MCF 10A (cell line): ENCODE data around the gene IL34. TPM values are rescaled to one million over a fixed set of nuclear protein-coding genes. Genes with fewer than 3 reads are reported as not detected.
"Not testable (repeated sequence)": the region's sequence is repeated elsewhere in the genome, so short reads cannot be mapped to it uniquely, and the experiment has no call there.

Source experiments
- BruUV-seq: library from RNA; stranded (reverse); fragments of 400-500 nt; replicated peaks from 2 replicates; lab custom pipeline; 2021; lab: Mats Ljungman, UMichigan
- CTCF ChIA-PET: fragments of 300-600 bp; sonication (Branson Sonifier 250); formaldehyde crosslinking; extraction: SDS; loops from one replicate; lab custom pipeline; 2021; ENCODE audit warnings: antibody characterized with exemption, inconsistent platforms; lab: Yijun Ruan, JAX
- POLR2A ChIA-PET: fragments of 300-600, 350-650 bp; sonication (Branson Sonifier 250); formaldehyde crosslinking; extraction: SDS; loops from one replicate; lab custom pipeline; 2020; ENCODE audit warnings: antibody characterized with exemption, inconsistent platforms; lab: Yijun Ruan, JAX
- DNase-seq: peaks from one replicate; pipeline ENCODE4 v3.0.0-alpha.2; 2018; ENCODE audit not compliant: unreplicated experiment
- H3K27ac Mint-ChIP-seq: one replicate; pipeline ENCODE4 v1.8.0; 2022; ENCODE audit warnings: mild to moderate bottlenecking, low read depth, mixed read lengths; ENCODE audit not compliant: unreplicated experiment
- H3K27me3 Mint-ChIP-seq: one replicate; pipeline ENCODE4 v1.8.0; 2022; ENCODE audit warnings: mixed read lengths; ENCODE audit not compliant: insufficient read depth, unreplicated experiment
- H3K36me3 Mint-ChIP-seq: one replicate; pipeline ENCODE4 v1.8.0; 2022; ENCODE audit warnings: mild to moderate bottlenecking, moderate library complexity, mixed read lengths; ENCODE audit not compliant: insufficient read depth, unreplicated experiment
- H3K4me1 Mint-ChIP-seq: one replicate; pipeline ENCODE4 v1.8.0; 2022; ENCODE audit warnings: mixed read lengths; ENCODE audit not compliant: insufficient read depth, unreplicated experiment
- H3K4me3 Mint-ChIP-seq: one replicate; pipeline ENCODE4 v1.8.0; 2022; ENCODE audit warnings: mild to moderate bottlenecking, moderate library complexity, mixed read lengths; ENCODE audit not compliant: unreplicated experiment
- H3K9me3 Mint-ChIP-seq: one replicate; pipeline ENCODE4 v1.8.0; 2022; ENCODE audit warnings: mixed read lengths; ENCODE audit not compliant: unreplicated experiment
- CTCF ChIP-seq: fragments of 200-600 bp; IDR thresholded peaks from one replicate; pipeline ENCODE4 v1.8.0; 2022; ENCODE audit warnings: antibody characterized with exemption, mild to moderate bottlenecking; ENCODE audit not compliant: unreplicated experiment
- intact Hi-C: fragments of 100-400 bp; cut with micrococcal nuclease; formaldehyde crosslinking; loops from 2 replicates; pipeline ENCODE4 v1.14.1; 2022
- total RNA-seq: library from RNA; stranded (reverse); gene quantifications from 2 replicates; pipeline ENCODE4 v1.2.3, GENCODE V29; 2022

Gene IL34
- total RNA-seq, 1 experiment from 2014 or later = not detected

GRCh38 chr16:70627696-70628095 is 18.7 kb upstream of the IL34 start:
- CTCF ChIA-PET = interaction anchor here (0.6 to 1.3 kb wide), 4 partner anchors 13 to 173 kb away, joined by 3 to 7 read pairs (median 3); no protein-coding TSS in a partner anchor
- H3K9me3 Mint-ChIP-seq = peaks cover 7% of the 10 kb centered on the region

GRCh38 chr16:70630960-70631745 is 15.2 kb upstream of the IL34 start:
- H3K36me3 Mint-ChIP-seq = peaks cover 7% of the 10 kb centered on the region
- peaks cover under 1% of the 10 kb centered on the region for H3K27me3 Mint-ChIP-seq
- H3K4me1 Mint-ChIP-seq = no peaks in the 10 kb centered on the region
- ChIA-PET POLR2A (interaction anchor here (0.7 kb wide), 1 partner anchor 41 kb away, joined by 3 read pairs; no protein-coding TSS in a partner anchor), CTCF (interaction anchor here (0.7 to 1.0 kb wide), 3 partner anchors 13 to 24 kb away, joined by 4 to 5 read pairs (median 4); no protein-coding TSS in a partner anchor)
- TF ChIP-seq CTCF = no peak
- no peak overlapping the region for H3K4me3 Mint-ChIP-seq
- H3K9me3 Mint-ChIP-seq = peaks cover 7% of the 10 kb centered on the region
- H3K27ac Mint-ChIP-seq = no peak overlapping the region
- intact Hi-C loops = no loop called here
- DNase-seq = no peak
- no TSS peak for BruUV-seq

More at GRCh38 chr16:70627696-70628095, 18.7 kb upstream of the IL34 start:
- Mint-ChIP-seq H3K27me3 (peaks cover 18% of the 10 kb centered on the region), H3K36me3 (no peaks in the 10 kb centered on the region), H3K27ac (no peak overlapping the region), H3K4me3 (no peak overlapping the region), H3K4me1 (no peaks in the 10 kb centered on the region)
- intact Hi-C loops = no loop called here
- no peak for DNase-seq
- no peak for TF ChIP-seq CTCF
- POLR2A ChIA-PET = interaction anchor here (0.7 kb wide), 1 partner anchor 44 kb away, joined by 4 read pairs; no protein-coding TSS in a partner anchor
- no TSS peak for BruUV-seq

GRCh38 chr16:70632273-70632672 is 14.1 kb upstream of the IL34 start:
- Mint-ChIP-seq H3K4me1 (no peaks in the 10 kb centered on the region), H3K27me3 (no peaks in the 10 kb centered on the region), H3K4me3 (no peak overlapping the region), H3K9me3 (peaks cover 7% of the 10 kb centered on the region), H3K27ac (no peak overlapping the region), H3K36me3 (peaks cover 7% of the 10 kb centered on the region)
- no peak for TF ChIP-seq CTCF
- POLR2A ChIA-PET = interaction anchor here (0.6 to 0.7 kb wide), 2 partner anchors 344 to 346 kb away, joined by 3 read pairs; no protein-coding TSS in a partner anchor
- BruUV-seq = no TSS peak
- intact Hi-C loops = no loop called here
- DNase-seq = no peak
- CTCF ChIA-PET = interaction anchor here (0.7 kb wide), 1 partner anchor 532 kb away, joined by 3 read pairs; no protein-coding TSS in a partner anchor

GRCh38 chr16:70633617-70634016 is 12.7 kb upstream of the IL34 start:
- H3K27ac Mint-ChIP-seq, H3K9me3 Mint-ChIP-seq, POLR2A ChIA-PET, BruUV-seq, H3K27me3 Mint-ChIP-seq, H3K36me3 Mint-ChIP-seq, H3K4me1 Mint-ChIP-seq, intact Hi-C loops, DNase-seq, H3K4me3 Mint-ChIP-seq: not testable (repeated sequence)
- CTCF ChIA-PET = interaction anchor here (1.2 kb wide), 1 partner anchor 138 kb away, joined by 3 read pairs; no protein-coding TSS in a partner anchor
